ENCODE measurements around the gene AP5S1. TPM values are rescaled to one million over a fixed set of nuclear protein-coding genes. Genes with fewer than 3 reads are reported as not detected.

AP5S1 gene
- total and polyA plus RNA-seq, 2 of the 4 experiments (the other 2 are of a cell fraction) = 10.1 to 11.7 TPM

- no peak overlapping the region for H3K18ac ChIP-seq (ENCODE audit: low read depth, low read length)
- H3K4me2 ChIP-seq (ENCODE audit: low read depth, low read length) = no peak overlapping the region
- peaks cover 33 to 95% of the 10 kb centered on the region in 2 experiments for H3K79me1 ChIP-seq (ENCODE audit: low read depth in 1 of 2, low read length in 2 of 2)
- ATAC-seq (ENCODE audit: low read depth) (no peak), DNase-seq (no peak)
- no peak overlapping the region for H3K4me3 ChIP-seq (ENCODE audit: insufficient read depth, low read depth, low read length)
- ChIA-PET POLR2A (ENCODE audit: unreplicated experiment) (no interaction called here), CTCF (no interaction called here)
- intact Hi-C loops (cut with micrococcal nuclease) (no loop called here), in situ Hi-C loops (cut with MboI; ENCODE audit: low sequenced_read_pairs) (no loop called here), dilution Hi-C loops (cut with HindIII; ENCODE audit: low sequenced_read_pairs, unreplicated experiment) (no loop called here)
- H3K27me3 ChIP-seq (ENCODE audit: control insufficient read depth, insufficient read depth, low read length) = no peaks in the 10 kb centered on the region
- WGBS, 2 experiments (ENCODE audit: extremely low coverage in 2 of 2, insufficient read length in 1 of 2) = 95% methylated on average over 4 of the region's 11 CpGs; no CpG with 5 or more reads in 1 of the 2 experiments
- H2AK9ac ChIP-seq (replicated peaks; ENCODE audit: low read depth, low read length, poor library complexity) = peak overlapping the region; percentile 81
- no peak overlapping the region for H2BK120ac ChIP-seq (ENCODE audit: low read depth, low read length)
- no peaks in the 10 kb centered on the region for H4K20me1 ChIP-seq (ENCODE audit: insufficient read depth, low read length)
- H3K56ac ChIP-seq (ENCODE audit: extremely low read depth, insufficient read depth, low read length) = no peak overlapping the region
- no peak overlapping the region for H2AFZ ChIP-seq (replicated peaks; ENCODE audit: low read length, poor library complexity)
- BruUV-seq (replicated peaks) = no TSS peak
- H4K8ac ChIP-seq (ENCODE audit: low read depth in 2 of 2, low read length in 2 of 2) = no peak overlapping the region
- no peak overlapping the region for H3K9ac ChIP-seq (ENCODE audit: low read depth, low read length)
- H3K23ac ChIP-seq (ENCODE audit: low read depth, low read length) = no peak overlapping the region
- peaks cover 72% of the 10 kb centered on the region for H3K36me3 ChIP-seq (ENCODE audit: control insufficient read depth, insufficient read depth, low read length)
- H2BK15ac ChIP-seq (ENCODE audit: low read depth, low read length) = no peak overlapping the region
- H4K5ac ChIP-seq (ENCODE audit: low read depth, low read length) = no peak overlapping the region
- H3K4ac ChIP-seq (ENCODE audit: low read depth, low read length) = no peak overlapping the region
- TF ChIP-seq CEBPB (IDR thresholded peaks at IDR 0.05; ENCODE audit: low read depth, low read length) (0 out of 2 replicates have a peak, but pooled peaks have one; percentile 6), RFX5 (IDR thresholded peaks at IDR 0.05; ENCODE audit: low read depth, low read length) (no peak)
- H2BK5ac ChIP-seq (ENCODE audit: low read depth, low read length, poor library complexity, severe bottlenecking) = no peak overlapping the region
- H2AK5ac ChIP-seq (ENCODE audit: low read depth, low read length) = no peak overlapping the region
- no peak overlapping the region for H3K27ac ChIP-seq (ENCODE audit: insufficient read depth, low read length)
- H2BK20ac ChIP-seq (ENCODE audit: low read depth, low read length) = no peak overlapping the region
- H3K9me3 ChIP-seq (ENCODE audit: control insufficient read depth, insufficient read depth, low read length) = no peaks in the 10 kb centered on the region
- peaks cover 38% of the 10 kb centered on the region for H3K4me1 ChIP-seq (ENCODE audit: control insufficient read depth, insufficient read depth, low read length)
- H3K14ac ChIP-seq (replicated peaks; ENCODE audit: low read depth, low read length) = no peak overlapping the region
- H4K91ac ChIP-seq (ENCODE audit: insufficient read depth, low read depth, low read length) = no peak overlapping the region
- peaks cover 42% of the 10 kb centered on the region for H3K9me1 ChIP-seq (ENCODE audit: insufficient read depth, low read length)
These were observed 17.7 kb upstream of the AP5S1 start for GRCh38 chr20:3802524-3803239.

Data from IMR-90 (cell line).